HG02642 (cell line): Measurements from ENCODE around the gene DIP2B.
"Not testable (repeated sequence)": the region's sequence is repeated elsewhere in the genome, so short reads cannot be mapped to it uniquely, and the experiment has no call there.

ENCODE experiments used
- ATAC-seq: cut with Tn5 transposase; IDR thresholded peaks from one replicate; pipeline ENCODE4 v1.9.1; 2021; ENCODE audit warnings: mild to moderate bottlenecking; ENCODE audit not compliant: unreplicated experiment, poor library complexity

The DIP2B gene

DNA sequence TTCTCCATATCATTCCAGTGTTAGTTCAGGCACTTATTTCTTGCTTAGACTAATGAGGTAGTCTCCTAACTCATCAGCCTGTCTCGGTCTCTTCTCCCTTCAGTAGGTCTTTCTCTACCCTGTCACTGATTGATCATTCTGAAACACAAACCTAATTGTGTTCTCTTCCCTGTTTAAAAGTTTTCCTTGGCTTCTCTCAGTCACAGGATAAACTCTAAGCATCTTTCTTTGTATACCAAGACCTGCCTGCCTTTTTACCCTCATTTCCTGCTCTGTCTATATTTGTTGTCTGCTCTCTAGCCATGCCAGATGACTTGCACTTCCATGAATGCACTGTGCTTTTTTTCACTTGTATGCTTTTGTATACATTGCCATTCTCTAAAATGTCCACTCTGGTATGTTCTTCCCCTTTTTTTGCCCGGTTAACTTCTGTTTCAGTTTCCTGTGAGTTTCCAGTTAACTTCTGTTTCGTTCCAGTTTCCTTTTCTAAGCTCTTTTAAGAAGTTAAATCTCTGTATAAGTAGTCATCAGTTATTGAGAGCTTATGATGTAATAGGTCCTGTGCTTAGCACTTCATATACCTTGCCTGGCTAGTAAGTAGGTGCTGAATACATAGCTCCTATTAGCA lies 12.8 kb downstream of the DIP2B start:
- ATAC-seq: peak; percentile 71

- no peak for ATAC-seq
Measured at GRCh38 chr12:50518090-50518489, 13.3 kb downstream of the DIP2B start.

DNA sequence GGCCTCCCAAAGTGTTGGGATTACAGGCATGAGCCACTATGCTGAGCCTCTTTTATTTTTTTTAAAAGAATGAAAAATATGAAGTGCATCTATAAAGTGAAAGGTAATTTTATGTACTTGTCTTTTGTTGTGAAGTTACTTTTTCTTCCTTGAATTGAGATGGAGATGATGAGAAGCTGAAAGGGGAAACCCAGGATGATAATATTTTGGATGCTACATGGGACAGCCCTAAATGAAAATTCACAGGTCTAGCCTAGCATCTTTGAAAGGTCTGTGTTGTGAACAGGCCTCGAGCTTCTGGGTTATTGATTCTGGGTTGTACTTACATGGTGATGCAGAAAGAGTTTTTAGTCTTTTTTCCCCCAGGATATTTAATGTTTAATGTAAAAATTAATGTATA lies 14.6 kb downstream of the DIP2B start:
- ATAC-seq: no peak

GRCh38 chr12:50520416-50521207 lies 15.8 kb downstream of the DIP2B start:
- no peak for ATAC-seq

GRCh38 chr12:50521781-50522180 lies 17.0 kb downstream of the DIP2B start:
- not testable (repeated sequence) for ATAC-seq

DNA sequence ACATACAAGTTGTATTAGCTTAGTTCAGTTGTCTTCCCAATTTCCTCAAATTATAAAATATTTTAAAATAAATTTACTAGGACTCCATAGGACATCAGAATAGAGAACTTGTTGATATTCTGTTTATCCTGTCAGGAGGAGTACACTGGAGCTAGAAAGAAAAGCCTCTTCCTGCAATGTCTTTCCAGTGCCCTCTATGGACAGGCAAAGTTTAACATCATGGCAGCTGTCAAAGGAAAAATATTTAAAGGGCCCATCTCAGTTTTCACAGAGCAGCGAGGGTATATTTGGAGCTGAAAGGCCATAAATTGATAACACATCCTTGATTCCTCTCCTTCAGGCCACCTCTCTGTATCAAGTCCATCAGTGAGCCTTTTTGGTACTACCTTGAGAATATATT lies 19.0 kb downstream of the DIP2B start:
- no peak for ATAC-seq

DNA sequence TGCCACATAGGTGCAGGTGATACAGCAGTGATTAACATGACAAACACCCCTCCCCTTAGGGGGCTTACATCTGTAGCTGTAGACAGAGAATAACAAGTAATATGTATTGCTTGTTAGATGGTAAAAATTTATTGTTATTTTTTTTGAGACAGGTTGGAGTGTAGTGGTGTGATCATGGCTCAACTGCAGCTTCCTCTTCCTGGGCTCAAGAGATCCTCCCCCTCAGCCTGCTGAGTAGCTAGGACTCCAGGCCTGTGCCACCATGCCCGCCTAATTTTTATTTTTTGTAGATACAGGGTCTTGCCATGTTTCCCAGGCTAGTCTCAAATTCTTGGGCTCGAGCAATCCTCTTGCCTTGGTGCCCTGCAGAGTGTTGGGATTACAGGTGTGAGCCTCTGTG lies 19.8 kb downstream of the DIP2B start:
- no peak for ATAC-seq

GRCh38 chr12:50525422-50525821 lies 20.6 kb downstream of the DIP2B start:
- ATAC-seq: no peak

GRCh38 chr12:50527359-50527726 lies 22.6 kb downstream of the DIP2B start:
- ATAC-seq: no peak

- no peak for ATAC-seq
Measured at GRCh38 chr12:50528800-50529199, 24.0 kb downstream of the DIP2B start.

DNA sequence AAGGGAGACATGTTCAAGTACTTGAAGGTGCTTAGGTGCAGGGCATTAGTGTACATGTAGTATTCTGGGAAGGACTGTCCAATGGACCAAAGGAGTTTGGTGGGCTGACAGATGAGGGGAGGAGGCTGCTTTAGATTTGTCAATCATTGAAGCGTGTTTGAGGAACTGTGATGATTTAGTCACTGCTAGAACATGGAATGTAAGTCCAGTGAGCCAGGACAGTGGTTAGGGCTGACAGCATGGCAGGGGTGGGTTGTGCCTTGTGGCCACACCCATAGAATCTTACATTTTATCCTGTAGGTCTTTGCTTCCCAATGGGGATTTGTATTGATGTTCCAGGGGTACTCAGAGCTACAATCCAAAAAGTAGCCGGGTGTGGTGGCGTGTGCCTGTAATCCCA lies 24.6 kb downstream of the DIP2B start:
- no peak for ATAC-seq

DNA sequence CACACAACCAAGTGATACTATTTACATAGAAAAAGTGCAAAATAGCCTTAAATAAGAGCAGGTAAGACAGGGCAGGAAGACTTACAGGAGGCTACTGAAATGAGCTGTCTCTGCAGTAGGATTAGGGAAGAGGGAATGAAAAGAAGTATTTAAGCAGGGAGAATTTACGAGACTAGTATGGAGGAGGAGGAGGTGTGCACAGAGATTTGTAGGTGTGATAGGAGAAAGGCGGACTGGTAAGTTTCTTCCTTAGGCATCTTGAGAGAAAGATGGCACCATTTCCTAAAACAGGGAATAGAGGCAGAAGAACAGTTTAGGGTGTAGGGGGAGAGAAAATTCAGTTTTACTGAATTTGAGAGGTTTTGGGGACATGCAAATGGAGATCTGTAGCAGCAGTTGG lies 25.7 kb downstream of the DIP2B start:
- no peak for ATAC-seq

DNA sequence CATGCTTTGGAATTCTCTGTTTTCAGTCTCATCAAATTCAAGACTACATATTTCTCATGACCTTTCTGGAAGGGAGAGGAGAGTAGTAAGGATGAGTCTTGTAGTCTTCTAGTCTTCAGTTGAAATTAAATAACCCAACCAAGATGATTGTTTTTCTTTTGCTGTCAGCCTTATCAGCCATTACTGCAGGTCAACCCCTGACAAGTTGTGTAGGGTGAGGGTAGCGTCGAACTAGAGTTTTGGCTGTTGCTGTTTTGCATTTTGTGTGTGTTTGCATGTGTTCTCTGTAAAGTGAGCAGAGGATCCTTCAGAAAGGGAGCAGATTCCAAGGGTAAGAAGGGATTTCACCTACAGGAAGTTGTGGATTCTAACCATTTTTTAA lies 28.4 kb downstream of the DIP2B start:
- ATAC-seq: no peak

DNA sequence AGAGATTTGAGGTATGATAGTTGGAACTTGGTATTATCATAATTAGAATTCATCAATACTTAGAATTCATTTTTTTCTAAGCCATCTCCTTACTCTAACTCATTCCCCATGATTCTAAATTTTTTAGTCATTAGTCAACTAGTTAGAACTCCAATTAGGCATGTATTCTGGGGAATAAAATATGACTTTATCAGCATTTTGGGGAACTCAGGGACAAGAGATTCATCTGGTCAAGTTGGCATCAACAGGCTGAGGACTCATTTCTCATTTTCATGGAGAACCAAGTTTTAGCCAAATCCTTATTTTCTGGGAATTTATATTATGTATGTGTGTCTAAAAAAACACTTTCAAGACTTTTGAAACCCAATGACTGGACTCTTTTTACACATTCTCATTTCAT lies 29.2 kb downstream of the DIP2B start:
- ATAC-seq: no peak

DNA sequence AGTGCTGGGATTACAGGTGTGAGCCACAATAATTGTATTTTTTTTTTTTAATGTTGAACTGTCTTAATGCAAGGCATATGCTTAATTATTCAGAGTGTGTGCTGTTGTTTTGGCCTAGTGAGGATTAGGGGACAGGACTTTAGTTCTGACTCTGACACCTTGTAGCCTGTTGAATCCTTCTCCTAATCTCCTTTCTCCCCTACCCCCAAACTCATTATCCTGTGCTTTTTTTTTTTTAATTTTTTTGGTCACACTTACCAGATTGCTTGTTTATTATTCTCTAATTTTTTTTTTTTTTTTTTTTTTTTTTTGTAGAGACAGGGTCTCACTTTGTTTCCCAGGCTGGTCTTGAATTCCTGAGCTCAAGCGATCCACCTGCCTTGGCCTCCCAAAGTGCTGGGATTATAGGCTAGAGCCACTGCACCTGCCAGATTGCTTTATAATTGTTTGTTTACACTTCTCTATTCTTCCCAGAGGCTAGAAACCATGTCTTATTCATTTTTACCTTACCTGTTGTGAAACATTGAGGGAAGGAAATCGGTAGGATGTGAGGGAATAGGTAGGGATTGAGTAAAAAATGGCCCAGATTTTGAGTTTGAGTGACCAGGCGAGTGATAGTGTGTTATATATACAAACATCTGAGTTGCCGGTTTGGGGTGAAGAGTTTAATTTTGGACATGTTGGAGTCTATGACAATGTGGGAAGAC lies 32.2 kb downstream of the DIP2B start:
- no peak for ATAC-seq

DNA sequence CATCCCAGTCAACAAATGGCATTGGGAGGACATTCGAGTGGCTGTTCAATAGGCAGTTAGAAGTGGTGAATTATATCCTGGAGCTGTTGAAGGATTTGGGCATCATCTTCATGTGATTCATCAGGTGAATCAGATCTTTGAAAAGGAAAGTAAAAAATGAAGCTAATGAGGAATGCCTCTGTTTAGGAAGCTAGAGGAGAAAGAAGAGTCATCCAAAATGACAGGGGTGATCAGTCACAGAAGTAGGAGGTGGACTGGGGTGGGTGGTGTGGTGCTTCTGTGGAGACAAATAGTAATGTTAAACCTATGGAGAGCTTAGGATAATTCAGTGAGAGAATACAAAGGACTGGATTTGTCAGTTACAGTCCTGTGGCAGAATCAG lies 32.7 kb downstream of the DIP2B start:
- no peak for ATAC-seq

GRCh38 chr12:50538182-50538581 lies 33.4 kb downstream of the DIP2B start:
- ATAC-seq: no peak

DNA sequence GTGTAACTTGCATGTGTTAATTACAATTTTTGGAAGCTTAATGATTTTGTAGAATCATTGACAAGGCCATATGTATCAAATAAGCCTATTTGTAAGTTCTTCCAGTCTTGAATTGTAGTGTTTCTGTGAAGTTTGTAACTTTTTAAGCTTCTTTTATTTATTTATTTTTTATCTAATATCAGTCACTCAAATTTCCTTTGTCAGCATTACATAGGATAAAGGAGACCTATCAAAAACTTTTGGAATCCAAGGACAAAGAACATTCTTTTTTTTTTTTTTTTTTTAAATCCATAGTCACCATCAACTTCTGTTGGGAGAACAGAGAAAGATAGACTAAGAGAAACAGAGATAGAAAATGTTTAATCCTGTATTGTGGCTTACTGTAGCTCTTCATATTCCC lies 36.4 kb downstream of the DIP2B start:
- no peak for ATAC-seq

GRCh38 chr12:50542448-50542847 lies 37.7 kb downstream of the DIP2B start:
- ATAC-seq: no peak

DNA sequence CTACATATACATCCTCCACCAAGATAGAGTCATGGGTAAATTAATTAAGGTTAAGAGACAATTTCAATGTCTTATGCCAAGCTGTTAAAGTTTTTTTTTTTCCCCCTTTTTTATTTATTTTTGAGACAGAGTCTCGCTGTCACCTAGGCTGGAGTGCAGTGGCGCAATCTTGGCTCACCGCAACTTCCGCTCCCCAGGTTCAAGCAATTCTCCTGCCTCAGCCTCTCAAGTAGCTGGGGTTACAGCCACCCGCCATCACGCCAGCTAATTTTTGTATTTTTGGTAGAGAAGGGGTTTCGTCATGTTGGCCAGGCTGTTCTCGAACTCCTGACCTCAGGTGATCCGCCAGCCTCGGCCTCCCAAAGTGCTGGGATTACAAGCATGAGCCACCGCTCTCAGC lies 38.4 kb downstream of the DIP2B start:
- ATAC-seq: not testable (repeated sequence)

- ATAC-seq: no peak
Measured at GRCh38 chr12:50545213-50545612, 40.4 kb downstream of the DIP2B start.

DNA sequence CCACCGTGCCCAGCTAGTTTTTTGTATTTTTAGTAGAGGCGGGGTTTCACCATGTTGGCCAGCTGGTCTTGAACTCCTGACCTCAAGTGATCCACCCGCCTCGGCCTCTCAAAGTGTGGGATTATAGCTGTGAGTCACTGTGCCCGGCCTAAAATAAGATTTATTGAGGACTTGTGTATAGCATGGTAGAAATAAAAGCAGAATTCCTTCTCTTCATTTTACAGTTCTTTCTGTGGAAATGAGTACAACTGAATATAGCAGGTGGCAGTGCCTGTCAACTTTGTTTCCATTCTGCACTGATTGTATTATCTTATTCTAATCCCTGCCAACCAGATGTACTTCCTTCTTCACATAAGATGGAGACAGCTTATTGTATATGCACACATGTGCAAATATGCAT lies 41.0 kb downstream of the DIP2B start:
- no peak for ATAC-seq
